Measurements from ENCODE around the gene HYAL2. TPM values are rescaled to one million over a fixed set of nuclear protein-coding genes. Genes with fewer than 3 reads are reported as not detected.
"Not testable (repeated sequence)": the region's sequence is repeated elsewhere in the genome, so short reads cannot be mapped to it uniquely, and the experiment has no call there.

The HYAL2 gene
- total RNA-seq, 1 experiment from 2014 or later = 61.4 TPM

DNA sequence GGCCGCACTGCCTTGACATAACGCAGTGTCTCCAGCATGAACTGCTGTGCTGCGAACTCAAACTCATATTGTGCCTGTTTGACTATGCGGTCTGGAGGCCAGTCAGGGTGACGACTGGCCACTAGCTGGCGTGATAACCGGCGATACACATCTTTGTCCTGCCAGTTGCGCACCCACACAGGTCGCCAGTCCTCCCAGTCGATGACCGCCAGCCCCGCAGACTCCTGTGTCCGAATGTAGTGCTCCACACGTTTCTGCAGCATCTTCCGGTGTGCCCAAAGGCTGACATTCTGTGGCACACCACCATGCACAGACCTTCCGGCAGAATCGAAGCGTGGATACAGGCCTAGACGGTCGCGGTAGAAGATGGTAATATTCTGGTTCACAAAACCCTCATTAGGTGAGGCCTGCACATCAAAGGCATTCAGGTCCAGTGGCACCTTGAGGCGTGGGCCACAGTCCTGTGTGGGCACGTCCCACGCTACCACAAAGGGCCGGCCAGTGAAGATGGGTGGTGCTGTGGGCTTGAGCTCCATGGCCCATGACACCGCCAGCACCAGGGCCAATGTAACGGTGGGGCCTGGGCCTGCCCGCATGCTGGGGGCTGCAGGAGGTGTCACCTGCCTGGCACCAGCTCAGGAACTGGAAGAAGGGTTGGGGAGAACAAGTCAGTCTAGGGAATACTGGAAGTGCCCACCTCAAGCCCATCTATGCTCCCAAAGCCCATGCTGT is 2.5 kb downstream of the HYAL2 start:
- DNase-seq (ENCODE audit: low read depth) = no peak
- in situ Hi-C loops (cut with HindIII; ENCODE audit: low pct_unique_long_range_greater_than_20kb, low sequenced_read_pairs) = no loop called here

DNA sequence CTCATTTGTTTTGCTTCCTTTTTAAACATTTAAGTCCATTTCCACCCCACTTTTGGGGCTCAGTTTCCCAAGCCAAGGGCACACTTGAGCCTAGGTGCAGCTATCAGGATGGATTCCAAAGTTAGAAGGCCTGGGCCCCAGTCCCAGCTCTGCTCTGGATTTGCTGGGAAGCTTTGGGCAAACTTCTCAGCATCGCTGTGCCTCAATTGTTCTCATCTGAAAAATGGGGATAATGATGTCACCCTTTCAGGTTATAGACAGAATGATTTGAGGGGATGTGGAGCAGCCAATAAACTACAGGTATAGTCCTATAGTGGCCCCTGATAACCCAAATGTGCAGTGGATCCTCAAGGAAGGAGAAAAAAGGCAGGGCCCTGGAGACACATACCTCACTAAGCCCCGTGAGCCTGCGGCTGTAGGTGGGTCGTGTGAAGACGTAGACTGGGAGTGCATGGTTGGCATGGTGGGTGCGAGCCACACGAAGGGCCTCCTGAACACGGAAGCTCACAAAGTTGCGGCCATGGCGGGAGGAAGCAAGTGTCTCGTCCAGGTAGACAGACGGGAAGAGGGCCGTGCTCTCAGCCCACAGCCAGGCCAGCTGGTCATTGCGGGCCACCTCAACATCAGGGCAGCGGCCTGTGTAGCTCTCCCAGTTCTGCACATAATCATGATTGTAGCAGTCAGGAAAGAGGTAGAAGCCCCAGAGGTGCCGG is 3.2 kb downstream of the HYAL2 start:
- no peak for DNase-seq (ENCODE audit: low read depth)
- in situ Hi-C loops (cut with HindIII; ENCODE audit: low pct_unique_long_range_greater_than_20kb, low sequenced_read_pairs) = no loop called here

DNA sequence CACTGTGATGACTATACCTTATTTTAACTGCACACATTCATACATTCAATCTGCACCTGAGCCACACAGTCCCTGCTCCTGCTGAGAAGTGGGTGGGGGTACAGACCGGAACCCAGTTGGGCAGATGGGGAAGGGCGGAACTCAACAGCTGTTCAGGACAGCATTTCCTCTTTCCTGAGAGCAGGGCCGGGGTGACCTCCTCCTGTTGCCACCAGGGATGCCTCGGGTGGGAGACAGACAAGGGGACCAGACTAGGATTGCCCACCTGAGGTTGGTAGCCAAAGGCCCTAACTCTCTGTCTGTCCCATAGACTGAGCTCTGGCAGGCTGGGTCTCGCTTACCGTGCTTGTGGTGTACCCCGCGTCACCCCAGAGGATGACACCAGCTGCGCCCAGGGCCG is 3.9 kb downstream of the HYAL2 start:
- in situ Hi-C loops (cut with HindIII; ENCODE audit: low pct_unique_long_range_greater_than_20kb, low sequenced_read_pairs) = no loop called here
- no peak for DNase-seq (ENCODE audit: low read depth)

DNA sequence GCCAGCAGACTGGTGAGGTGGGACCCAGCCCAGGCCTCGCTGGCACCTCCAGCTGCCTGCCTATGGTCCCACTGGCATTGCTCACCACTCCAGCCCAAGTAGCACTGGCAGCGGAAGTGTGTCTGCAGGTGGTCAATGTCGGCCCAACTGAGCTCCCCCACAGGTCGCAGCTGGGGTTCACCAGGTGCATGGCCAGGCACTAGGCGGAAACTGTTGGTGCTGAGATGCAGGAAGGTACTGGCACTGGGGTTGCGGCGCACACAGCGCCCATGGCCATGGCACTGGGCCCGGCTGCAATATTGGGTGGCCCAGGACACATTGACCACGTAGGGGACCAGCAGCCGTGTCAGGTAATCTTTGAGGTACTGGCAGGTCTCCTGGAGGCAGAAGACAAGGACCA is 4.4 kb downstream of the HYAL2 start:
- no peak for DNase-seq (ENCODE audit: low read depth)
- in situ Hi-C loops (cut with HindIII; ENCODE audit: low pct_unique_long_range_greater_than_20kb, low sequenced_read_pairs) = no loop called here

DNA sequence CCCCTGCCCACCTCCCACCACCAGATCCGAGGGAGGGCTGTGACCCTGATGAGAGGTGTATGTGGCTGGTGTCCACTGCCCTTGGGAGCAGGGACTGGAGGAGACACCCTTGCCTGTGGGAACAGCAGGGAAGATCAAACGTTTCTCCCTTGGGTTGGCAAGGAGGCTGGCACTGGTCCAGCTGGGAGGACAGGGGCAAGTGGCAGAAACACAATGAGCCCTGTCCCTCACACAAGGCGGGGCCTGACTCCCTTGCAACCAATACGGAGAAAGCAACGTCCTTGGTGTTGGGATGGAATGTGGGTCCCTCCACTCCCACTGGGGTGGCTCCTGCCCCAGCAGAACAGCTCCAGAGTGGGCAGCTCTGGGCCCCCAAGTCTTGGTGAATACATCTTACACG is 5.2 kb downstream of the HYAL2 start:
- no peak for DNase-seq (ENCODE audit: low read depth)
- in situ Hi-C loops (cut with HindIII; ENCODE audit: low pct_unique_long_range_greater_than_20kb, low sequenced_read_pairs) = no loop called here

DNA sequence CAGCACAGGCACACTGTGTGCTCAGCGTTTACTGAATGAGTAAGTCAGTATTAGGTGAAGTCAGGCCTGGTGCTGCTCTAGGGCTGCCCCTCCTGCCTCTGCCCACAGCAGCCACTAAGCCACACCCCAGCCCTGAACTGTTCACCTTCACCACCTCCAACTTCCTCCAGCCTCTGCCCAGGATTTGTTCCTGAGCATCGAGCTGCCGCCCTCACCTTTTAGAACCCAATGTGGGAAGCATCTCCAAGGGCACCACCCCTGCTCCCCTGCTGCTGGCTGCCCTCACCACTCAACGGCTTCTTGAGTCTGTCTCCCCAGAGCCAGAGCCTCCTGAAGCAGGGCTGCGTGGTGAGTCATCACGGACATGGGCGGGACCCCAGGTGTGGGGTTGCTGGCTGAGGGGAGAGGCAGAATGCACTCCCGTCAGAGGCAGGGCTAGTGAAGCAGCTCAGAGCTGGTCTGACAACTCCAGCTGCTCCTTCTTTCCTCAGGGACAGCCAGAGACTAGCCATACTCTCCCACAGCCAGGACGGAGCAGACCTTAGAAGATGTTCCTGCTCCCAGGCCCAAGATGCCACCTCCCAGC is 5.8 kb downstream of the HYAL2 start:
- in situ Hi-C loops (cut with HindIII; ENCODE audit: low pct_unique_long_range_greater_than_20kb, low sequenced_read_pairs) = no loop called here
- peak; percentile 96 for DNase-seq (ENCODE audit: low read depth)

DNA sequence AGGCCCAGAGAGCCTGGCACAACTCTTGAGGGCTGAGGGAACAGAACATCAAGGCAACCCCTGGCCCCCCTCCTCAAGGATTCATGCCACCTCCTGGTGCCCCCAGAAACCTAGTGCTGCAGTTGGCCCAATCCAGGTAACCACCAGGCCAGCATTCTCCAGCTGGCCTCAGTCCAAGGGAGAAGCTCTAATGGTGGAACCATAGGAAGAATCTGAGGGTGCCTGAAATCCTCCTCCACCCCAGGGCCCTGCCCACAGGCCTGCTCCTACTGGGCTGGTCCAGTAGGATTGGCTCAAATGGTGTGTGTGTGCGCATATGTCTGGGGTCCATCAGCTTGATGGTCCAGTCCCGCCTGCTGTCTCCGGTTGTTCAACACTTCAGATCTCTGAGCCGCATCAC is 7.7 kb downstream of the HYAL2 start:
- DNase-seq (ENCODE audit: low read depth) = no peak
- in situ Hi-C loops (cut with HindIII; ENCODE audit: low pct_unique_long_range_greater_than_20kb, low sequenced_read_pairs) = no loop called here

DNA sequence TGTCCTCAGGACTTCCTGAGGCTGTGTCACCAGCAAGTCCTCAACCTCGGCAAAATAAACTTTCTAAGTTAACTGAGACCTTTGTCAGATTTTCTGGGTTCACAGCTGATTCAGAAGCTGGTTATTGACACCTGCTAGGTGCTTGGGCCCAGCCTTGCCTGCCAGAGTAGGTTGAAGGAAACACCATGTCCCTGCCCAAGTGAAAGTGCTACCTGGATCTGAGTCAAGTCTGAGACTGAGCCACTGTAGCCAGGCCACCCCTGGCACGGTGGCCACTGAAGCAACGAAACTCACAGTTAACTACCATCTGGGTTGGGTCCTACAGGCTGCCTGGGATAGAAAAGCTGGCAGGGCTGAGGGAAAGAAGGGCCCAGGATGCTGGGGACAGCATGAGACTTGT is 8.2 kb downstream of the HYAL2 start:
- in situ Hi-C loops (cut with HindIII; ENCODE audit: low pct_unique_long_range_greater_than_20kb, low sequenced_read_pairs) = no loop called here
- no peak for DNase-seq (ENCODE audit: low read depth)

DNA sequence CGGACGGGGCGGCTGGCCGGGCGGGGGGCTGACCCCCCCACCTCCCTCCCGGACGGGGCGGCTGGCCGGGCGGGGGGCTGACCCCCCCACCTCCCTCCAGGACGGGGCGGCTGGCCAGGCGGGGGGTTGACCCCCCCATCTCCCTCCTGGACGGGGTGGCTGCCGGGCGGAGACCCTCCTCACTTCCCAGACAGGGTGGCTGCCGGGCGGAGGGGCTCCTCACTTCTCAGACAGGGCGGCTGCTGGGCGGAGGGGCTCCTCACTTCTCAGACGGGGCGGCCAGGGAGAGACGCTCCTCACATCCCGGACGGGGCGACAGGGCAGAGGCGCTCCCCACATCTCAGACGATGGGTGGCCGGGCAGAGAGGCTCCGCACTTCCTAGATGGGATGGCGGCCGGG is 10.5 kb downstream of the HYAL2 start:
- in situ Hi-C loops (cut with HindIII; ENCODE audit: low pct_unique_long_range_greater_than_20kb, low sequenced_read_pairs); DNase-seq (ENCODE audit: low read depth): not testable (repeated sequence)

DNA sequence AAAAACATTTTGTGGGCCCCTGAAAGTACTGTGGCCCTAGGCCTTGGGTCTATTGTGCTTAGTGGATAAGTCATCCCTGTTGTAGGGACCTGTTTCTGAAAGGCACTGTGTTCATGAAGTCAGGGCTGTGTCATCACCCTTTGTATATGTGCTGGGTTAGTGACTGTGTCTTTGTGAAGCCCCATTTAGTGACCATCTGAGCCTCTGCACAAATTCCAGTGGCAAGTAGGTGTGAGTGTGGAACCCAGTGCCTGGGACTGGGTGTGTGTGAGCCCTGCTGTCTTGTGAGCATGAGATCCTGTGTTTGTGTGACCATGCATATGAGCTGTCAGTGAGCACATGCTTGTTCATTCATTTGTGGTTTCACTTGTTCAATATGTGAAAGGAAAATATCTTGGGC is 17.9 kb downstream of the HYAL2 start:
- no peak for DNase-seq (ENCODE audit: low read depth)
- in situ Hi-C loops (cut with HindIII; ENCODE audit: low pct_unique_long_range_greater_than_20kb, low sequenced_read_pairs) = no loop called here

DNA sequence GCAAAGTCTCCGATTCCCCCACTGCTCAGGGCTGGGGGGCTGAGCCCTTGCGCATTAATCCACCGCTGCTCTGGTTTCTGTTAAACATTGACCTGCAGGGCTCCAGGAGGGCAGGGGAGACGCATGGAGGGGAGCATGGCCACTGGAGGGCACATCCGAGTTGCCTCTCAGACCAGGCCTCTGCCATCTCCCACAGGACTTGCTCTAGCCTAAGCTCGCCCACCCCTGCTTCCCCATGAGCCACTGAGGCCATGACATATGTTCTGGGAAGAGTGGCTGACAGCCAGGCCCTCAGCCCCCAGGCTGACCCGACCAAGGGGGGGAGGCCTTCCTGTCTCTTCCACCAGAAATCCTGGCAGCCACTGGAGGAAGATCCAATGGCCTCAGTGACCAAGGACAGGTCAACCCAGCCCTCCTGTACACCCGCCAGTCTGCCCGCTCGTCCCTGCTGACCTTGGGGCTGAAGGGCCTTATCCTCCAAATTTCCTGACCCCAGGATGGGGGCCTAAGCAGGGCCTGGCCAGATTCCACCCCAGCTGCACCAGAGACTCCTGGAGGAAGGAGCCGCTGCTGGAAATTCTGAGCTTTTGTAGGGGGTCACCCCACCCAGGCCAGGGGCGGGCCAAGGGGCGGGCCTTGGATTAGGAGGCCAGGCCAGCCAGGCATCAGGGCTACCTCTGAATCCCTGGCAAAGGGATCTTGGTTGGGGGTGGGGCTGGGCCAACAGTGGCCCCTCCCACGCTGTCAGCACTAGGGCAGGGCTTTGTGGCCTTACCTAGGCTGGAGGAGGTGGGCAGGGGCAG is 19.3 kb downstream of the HYAL2 start, which contains the start of gene HYAL1:
TSS of gene HYAL1 (minus strand) at position 562 of the 803 bp plus-strand sequence. CDS start 618 bp downstream, outside the sequence.
- in situ Hi-C loops (cut with HindIII; ENCODE audit: low pct_unique_long_range_greater_than_20kb, low sequenced_read_pairs) = no loop called here
- no peak for DNase-seq (ENCODE audit: low read depth)

DNA sequence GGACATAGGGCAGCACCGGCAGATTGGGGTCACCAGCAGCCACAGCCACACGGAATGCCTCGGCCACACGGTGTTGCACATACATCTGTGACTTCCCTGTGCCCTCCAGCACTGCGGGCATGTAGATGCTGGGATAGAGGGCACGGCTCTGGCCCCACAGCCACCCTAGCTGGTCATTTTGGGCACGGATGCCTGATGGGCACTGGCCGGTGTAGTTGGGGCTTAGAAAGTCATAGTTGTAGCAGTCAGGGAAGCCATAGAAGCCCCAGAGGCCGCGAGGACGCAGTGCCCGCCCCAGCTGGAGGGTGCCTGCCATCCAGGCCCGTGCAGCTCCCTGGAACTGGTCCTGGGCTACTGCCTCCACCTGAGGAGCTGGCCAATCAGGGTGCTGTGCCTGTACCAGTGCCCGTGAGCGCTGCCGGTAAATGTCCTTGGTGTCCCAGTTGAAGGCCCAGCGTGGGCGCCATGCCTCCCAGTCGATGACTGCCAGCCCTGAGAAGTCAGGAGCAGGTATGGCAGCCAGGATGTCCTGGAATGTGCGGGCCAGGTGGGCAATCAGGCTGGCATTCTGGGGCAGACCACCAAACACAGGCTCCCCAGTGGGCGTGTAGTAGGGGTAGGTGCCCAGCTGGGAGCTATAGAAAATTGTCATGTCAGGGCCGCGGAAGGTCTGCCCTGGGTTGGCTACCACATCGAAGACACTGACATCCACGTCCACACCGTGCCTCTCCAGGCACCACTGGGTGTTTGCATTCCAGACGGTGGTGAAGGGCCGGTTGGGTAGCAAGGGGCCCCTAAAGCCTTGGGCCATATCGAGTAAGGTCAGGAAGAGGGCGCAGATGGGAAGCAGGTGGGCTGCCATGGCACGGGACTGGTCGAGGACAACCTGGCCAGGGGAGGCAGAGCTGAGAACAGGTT is 20.2 kb downstream of the HYAL2 start:
- in situ Hi-C loops (cut with HindIII; ENCODE audit: low pct_unique_long_range_greater_than_20kb, low sequenced_read_pairs) = no loop called here
- no peak for DNase-seq (ENCODE audit: low read depth)

DNA sequence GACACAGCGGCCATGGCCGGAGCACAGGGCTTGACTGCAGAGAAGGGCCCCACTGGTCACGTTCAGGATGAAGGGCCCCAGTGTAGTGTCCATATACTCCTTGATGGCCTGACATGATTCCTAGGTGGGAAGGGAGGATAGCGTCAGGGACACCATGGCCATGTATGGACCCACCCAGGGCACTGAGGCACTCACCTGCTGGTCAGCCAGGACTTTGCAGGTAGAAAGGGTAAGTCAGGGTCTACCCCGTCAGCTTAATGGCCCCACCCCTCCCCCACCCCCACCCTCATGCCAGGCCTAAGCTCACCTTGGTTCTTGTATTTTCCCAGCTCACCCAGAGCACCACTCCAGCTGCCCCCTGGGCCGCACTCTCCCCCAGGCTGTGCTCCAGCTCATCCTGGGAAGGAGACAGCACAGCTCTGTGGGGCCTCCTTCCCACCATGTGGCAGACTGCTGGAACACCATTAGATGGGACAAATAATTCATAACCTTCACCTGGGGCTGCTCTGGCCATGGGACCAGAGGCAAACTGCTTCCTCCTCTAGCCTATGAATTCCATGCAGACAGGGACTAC is 21.8 kb downstream of the HYAL2 start:
- in situ Hi-C loops (cut with HindIII; ENCODE audit: low pct_unique_long_range_greater_than_20kb, low sequenced_read_pairs) = no loop called here
- no peak for DNase-seq (ENCODE audit: low read depth)

DNA sequence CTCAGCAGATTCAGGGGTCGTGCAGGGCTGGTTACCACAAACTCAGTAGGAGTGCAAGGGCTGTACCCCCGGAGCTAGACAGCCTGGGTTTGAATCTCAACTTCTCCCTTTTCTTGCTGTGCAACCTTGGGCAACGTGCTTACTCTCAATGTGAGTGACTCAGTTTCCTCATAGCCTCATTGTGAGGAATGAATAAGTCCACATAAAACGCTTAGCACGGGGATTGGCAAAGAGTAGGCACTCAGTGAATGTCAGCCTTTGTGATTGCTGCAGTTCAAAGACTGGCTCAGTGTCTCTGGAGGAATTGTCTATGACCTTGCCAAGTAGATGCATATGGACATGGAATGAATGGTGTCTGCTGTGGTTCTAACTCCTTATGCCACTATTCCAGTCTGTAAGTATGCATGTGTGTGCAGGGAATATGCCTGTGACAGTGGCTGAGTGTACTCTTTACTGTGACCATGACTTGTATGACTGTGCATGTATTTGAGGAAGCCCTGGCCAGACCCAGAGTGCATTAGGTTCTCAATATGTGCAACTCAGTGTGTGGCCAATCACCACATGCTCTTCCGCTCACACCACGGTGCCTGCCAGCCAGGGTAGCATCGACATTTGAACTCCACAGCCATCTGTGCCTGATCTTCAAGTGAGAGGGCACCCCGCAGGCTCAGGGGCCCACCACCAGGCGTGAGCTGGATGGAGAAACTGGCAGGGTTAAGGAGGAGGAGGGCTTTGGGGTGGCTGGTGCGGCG is 22.4 kb downstream of the HYAL2 start:
- no peak for DNase-seq (ENCODE audit: low read depth)

DNA sequence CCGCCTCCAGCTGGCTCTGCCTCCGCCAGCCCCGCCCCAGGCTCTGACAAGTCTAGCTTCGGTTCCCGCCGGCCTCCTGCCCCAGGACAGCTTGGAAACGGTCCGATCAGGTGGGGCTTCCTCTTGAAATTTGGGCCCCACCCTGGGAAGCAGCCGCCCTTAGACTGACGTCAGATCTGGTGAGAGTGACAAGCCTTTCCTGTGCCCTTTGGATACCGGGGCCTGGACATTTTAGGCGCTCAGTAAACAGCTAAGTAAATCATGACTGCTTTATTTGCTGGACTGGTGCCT is 23.0 kb downstream of the HYAL2 start:
- in situ Hi-C loops (cut with HindIII; ENCODE audit: low pct_unique_long_range_greater_than_20kb, low sequenced_read_pairs) = no loop called here
- no peak for DNase-seq (ENCODE audit: low read depth)

More for the DNA sequence above, 22.4 kb downstream of the HYAL2 start:
- in situ Hi-C loops (cut with HindIII; ENCODE audit: low pct_unique_long_range_greater_than_20kb, low sequenced_read_pairs) = no loop called here

DNA sequence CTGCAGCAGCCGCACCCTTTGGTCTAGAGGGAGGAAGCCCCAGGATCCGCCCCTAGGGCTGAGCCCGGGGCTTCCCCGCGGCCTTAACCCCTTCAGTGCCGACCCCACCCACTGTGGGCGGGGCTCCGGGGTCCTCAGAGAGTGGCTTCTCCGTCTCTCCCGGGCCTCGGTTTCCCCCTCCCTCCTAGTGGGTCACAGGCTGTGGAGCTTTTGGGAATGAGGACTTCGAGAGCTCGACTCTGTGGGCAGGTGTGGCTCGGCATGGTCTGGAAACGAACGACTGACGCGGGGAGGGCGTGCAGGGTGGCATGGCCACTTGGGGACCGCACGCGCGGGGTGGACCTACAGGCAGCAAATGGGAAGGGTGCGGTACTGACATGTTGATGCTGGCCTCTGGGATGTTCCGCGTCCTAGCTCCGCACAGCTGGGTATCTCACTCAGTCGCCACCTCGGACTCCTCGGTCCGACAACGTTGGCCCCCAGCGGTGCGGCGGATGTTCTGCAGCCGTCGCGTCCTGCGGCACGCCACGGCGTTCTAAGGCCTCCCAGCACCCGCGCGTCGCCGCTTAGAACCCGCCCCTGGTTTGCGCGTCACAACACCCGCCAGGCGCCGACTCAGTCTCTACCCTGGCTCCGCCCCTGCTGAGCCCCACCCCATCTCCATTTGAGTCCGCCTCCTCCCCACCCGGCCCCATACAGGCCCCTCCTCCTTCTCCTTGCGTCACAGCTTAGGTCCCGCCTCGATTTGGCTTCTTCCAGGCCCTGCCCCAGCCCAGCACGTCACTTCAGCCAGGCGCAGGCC is 23.5 kb downstream of the HYAL2 start, which contains the start of the genes HYAL3 and NAA80:
TSS of gene HYAL3 (minus strand) at position 570 of the 802 bp plus-strand sequence. CDS start 3,803 bp downstream, outside the sequence.
TSS of gene NAA80 (minus strand) at position 570 of the 802 bp plus-strand sequence. CDS start 1,942 bp downstream, outside the sequence.
- peak; percentile 94 for DNase-seq (ENCODE audit: low read depth)
- in situ Hi-C loops (cut with HindIII; ENCODE audit: low pct_unique_long_range_greater_than_20kb, low sequenced_read_pairs) = no loop called here

Measured in Caki2 (cell line).